NCI-H446 treated with DMSO at 0.1 percent for 48 hours (cell line): ENCODE results near the gene GOLPH3.
"Not testable (repeated sequence)": the region's sequence is repeated elsewhere in the genome, so short reads cannot be mapped to it uniquely, and the experiment has no call there.

Experiments used
- DNase-seq: peaks from one replicate; lab custom pipeline; 2025; lab: John Stamatoyannopoulos, UW

The GOLPH3 gene

GRCh38 chr5:32098890-32099310, 75.2 kb downstream of the GOLPH3 start:
- DNase-seq: no peak

- DNase-seq: no peak
These were observed 75.8 kb downstream of the GOLPH3 start for GRCh38 chr5:32098291-32098690.

- no peak for DNase-seq
These were observed 77.1 kb downstream of the GOLPH3 start for GRCh38 chr5:32096891-32097595.

GRCh38 chr5:32095261-32095671, 78.9 kb downstream of the GOLPH3 start:
- DNase-seq: no peak

GRCh38 chr5:32094691-32095090, 79.4 kb downstream of the GOLPH3 start:
- no peak for DNase-seq

- DNase-seq: peak; percentile 62
These were observed 80.9 kb downstream of the GOLPH3 start for GRCh38 chr5:32092938-32093812.

- DNase-seq: no peak
These were observed 83.4 kb downstream of the GOLPH3 start for GRCh38 chr5:32090755-32091128.

GRCh38 chr5:32090026-32090754, 83.9 kb downstream of the GOLPH3 start:
- no peak for DNase-seq

- DNase-seq: no peak
These were observed 84.7 kb downstream of the GOLPH3 start for GRCh38 chr5:32089146-32090000.

GRCh38 chr5:32088214-32088613, 85.9 kb downstream of the GOLPH3 start:
- DNase-seq: no peak

GRCh38 chr5:32087086-32088082, 86.7 kb downstream of the GOLPH3 start:
- no peak for DNase-seq

GRCh38 chr5:32083981-32084430, 90.1 kb downstream of the GOLPH3 start:
- no peak for DNase-seq

GRCh38 chr5:32082701-32083100, 91.4 kb downstream of the GOLPH3 start:
- DNase-seq: no peak

GRCh38 chr5:32080565-32080964, 93.6 kb downstream of the GOLPH3 start:
- not testable (repeated sequence) for DNase-seq

GRCh38 chr5:32078855-32079254, 95.3 kb downstream of the GOLPH3 start:
- not testable (repeated sequence) for DNase-seq

- peak; percentile 33 for DNase-seq
These were observed 97.1 kb downstream of the GOLPH3 start for GRCh38 chr5:32076699-32077695.
